ENCODE measurements around the gene GHR. TPM values are rescaled to one million over a fixed set of nuclear protein-coding genes. Genes with fewer than 3 reads are reported as not detected.
"Not testable (repeated sequence)": the region's sequence is repeated elsewhere in the genome, so short reads cannot be mapped to it uniquely, and the experiment has no call there.

The GHR gene
- total RNA-seq, 4 donors from 2014 or later, result 1.8 to 12.4 (median 3.7) TPM

DNA sequence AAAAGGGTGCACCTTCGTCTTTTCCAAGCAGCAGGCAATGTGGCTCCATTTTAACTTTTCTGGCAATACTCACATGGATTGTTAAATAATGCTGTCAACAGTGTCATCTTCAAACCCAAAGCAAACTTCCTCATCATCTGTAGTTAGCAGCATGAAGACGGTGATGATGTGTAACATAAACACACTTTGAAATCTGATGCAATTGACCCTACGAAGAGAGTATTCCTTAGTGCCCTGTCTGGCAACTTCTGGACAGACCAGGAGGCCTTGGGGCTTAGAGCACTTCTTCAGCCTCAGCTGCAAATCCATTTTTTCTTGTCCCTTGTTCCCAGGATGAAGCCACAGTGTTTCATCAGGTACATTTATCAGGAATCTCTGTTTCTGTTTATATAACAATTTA, 149.1 kb downstream of the GHR start:
- no peak overlapping the region for H3K4me3 ChIP-seq
- no peaks in the 10 kb centered on the region for H3K9me3 ChIP-seq
- no peak for DNase-seq
- H3K27me3 ChIP-seq, result no peaks in the 10 kb centered on the region
- H3K4me1 ChIP-seq, result no peaks in the 10 kb centered on the region
- no peaks in the 10 kb centered on the region for H3K36me3 ChIP-seq
- H3K27ac ChIP-seq, result no peak overlapping the region
- TF ChIP-seq, protein P1, sequence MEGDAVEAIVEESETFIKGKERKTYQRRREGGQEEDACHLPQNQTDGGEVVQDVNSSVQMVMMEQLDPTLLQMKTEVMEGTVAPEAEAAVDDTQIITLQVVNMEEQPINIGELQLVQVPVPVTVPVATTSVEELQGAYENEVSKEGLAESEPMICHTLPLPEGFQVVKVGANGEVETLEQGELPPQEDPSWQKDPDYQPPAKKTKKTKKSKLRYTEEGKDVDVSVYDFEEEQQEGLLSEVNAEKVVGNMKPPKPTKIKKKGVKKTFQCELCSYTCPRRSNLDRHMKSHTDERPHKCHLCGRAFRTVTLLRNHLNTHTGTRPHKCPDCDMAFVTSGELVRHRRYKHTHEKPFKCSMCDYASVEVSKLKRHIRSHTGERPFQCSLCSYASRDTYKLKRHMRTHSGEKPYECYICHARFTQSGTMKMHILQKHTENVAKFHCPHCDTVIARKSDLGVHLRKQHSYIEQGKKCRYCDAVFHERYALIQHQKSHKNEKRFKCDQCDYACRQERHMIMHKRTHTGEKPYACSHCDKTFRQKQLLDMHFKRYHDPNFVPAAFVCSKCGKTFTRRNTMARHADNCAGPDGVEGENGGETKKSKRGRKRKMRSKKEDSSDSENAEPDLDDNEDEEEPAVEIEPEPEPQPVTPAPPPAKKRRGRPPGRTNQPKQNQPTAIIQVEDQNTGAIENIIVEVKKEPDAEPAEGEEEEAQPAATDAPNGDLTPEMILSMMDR (IDR thresholded peaks at IDR 0.05), result no peak
- TF ChIP-seq POLR2A (IDR thresholded peaks at IDR 0.05), result no peak

DNA sequence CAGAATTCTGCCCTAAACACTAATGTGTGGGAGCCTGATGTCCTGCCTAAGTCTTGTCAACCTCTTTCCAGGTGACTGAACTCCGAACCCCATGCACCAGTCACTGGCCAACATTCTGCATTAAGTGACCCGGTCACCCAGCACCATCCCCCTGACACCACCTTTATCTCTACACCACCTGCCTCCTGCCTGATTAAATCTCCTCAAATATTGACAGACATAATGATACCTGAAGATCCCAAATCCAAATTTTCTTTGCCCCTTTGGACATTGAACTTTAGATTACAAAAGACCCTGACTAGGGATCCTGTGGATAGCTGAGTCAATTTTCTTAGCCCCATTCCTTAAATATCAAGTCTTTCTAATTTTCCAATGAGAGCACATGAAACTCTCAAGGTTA, 150.1 kb downstream of the GHR start:
- H3K27me3 ChIP-seq, result no peaks in the 10 kb centered on the region
- no peak for DNase-seq
- no peaks in the 10 kb centered on the region for H3K36me3 ChIP-seq
- no peaks in the 10 kb centered on the region for H3K4me1 ChIP-seq
- no peaks in the 10 kb centered on the region for H3K9me3 ChIP-seq
- TF ChIP-seq, protein P1 (IDR thresholded peaks at IDR 0.05), result no peak
- no peak for TF ChIP-seq POLR2A (IDR thresholded peaks at IDR 0.05)
- H3K27ac ChIP-seq, result no peak overlapping the region
- no peak overlapping the region for H3K4me3 ChIP-seq

DNA sequence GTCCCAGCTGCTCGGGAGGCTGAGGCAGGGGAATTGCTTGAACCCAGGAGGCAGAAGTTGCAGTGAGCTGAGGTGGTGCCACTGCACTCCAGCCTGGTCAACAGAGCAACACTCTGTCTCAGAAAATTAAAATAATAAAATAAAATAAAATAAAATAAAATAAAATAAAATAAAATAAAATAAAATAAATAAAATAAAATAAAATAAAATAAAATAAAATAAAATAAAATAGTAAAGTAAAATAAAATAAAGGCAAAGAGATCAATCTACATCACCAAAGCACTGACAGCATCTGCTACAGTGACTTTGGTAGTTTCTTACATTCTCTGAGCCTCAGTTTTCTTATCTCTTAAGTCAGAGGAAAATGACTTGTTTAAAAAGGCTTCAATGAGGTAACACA, 152.7 kb downstream of the GHR start:
- H3K27me3 ChIP-seq, H3K4me3 ChIP-seq, H3K9me3 ChIP-seq, H3K4me1 ChIP-seq, H3K36me3 ChIP-seq, H3K27ac ChIP-seq, DNase-seq: not testable (repeated sequence)

DNA sequence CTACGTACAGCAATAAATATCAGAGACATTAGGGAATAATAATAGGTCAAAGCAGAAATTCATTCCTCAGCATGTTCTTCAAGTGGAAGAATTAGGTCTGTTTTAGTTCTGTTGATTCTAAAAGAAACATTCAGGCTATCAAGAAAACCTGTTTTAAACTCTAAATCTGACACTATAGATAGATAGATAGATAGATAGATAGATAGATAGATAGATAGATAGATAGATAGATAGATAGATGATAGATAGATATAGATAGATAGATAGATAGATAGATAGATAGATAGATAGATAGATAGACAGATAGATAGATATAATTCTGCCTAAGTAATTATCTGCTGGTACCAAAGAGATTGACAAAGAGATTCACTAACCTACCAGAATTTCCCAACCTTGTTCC, 155.7 kb downstream of the GHR start:
- not testable (repeated sequence) for H3K4me3 ChIP-seq, H3K4me1 ChIP-seq, H3K9me3 ChIP-seq, H3K36me3 ChIP-seq, DNase-seq, H3K27ac ChIP-seq, H3K27me3 ChIP-seq

DNA sequence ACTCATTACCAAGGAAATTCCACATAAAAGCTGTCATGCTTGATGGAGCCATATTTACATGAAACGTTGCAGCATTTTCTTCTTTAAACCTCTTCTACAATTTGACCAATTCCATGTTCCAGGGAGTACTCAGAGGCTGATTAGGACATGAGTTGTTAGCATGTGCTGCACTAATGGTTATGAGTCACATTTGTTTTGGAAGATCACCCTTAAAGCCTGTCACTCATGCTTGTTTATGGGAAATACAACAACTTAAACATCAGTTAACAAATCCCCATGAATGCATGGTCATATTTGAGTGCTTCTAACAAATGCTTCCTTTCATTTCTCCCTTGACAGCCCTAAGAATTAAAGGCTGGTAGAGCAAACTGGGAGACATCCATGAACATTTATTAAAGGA, 156.1 kb downstream of the GHR start:
- Histone ChIP-seq H3K9me3 (no peaks in the 10 kb centered on the region), H3K4me1 (no peaks in the 10 kb centered on the region), H3K27me3 (no peaks in the 10 kb centered on the region), H3K36me3 (no peaks in the 10 kb centered on the region), H3K27ac (no peak overlapping the region), H3K4me3 (no peak overlapping the region)
- DNase-seq, result no peak
- no peak for TF ChIP-seq POLR2A (IDR thresholded peaks at IDR 0.05)
- TF ChIP-seq, protein P1 (IDR thresholded peaks at IDR 0.05), result no peak

DNA sequence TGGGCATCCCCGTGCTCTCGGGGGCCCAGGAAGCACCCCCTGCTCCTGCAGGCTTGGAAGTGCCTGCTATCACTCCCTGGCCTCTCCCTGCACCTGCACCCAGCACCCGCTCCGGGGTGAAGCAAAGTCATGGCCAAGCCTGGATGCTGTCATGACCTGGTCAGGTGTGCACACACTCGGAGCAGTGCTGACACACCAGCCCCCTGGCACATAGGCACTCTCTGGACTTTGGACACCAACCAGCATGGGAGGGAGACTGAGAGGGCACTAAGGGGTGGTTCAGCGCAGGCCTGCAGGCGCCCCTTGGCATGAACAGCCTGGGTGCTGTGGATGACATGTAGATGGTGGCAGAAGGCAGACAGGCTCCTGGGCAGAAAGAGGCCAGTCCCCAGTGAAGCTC, 158.6 kb downstream of the GHR start:
- no peaks in the 10 kb centered on the region for H3K9me3 ChIP-seq
- no peaks in the 10 kb centered on the region for H3K27me3 ChIP-seq
- TF ChIP-seq POLR2A (IDR thresholded peaks at IDR 0.05), result no peak
- TF ChIP-seq, protein P1 (IDR thresholded peaks at IDR 0.05), result no peak
- peaks cover 0 to 4% (median 0%) of the 10 kb centered on the region in 4 donors for H3K4me1 ChIP-seq
- no peak for DNase-seq
- H3K27ac ChIP-seq, result no peak overlapping the region
- no peaks in the 10 kb centered on the region for H3K36me3 ChIP-seq
- H3K4me3 ChIP-seq, result no peak overlapping the region

DNA sequence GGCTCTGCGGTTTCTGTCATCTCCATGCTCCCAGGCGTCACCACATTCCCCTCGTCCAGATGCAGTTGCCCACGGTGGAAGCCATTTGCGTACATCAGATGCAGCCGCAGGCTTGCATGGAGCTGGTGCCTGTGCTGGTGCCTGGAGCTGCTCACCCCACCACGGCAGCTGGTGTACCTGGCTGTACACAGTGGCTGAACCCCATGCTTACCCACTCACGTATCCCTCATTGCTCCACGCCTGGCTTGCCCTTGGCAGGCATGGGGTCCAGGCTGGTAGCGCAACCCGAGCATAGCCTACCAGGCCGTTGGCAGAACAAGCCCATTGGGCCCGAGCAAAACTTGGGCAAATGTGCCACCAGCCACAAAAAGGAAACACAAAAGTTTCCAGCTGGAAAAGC, 159.5 kb downstream of the GHR start:
- DNase-seq, result no peak
- Histone ChIP-seq H3K27ac (no peak overlapping the region), H3K36me3 (no peaks in the 10 kb centered on the region), H3K4me1 (peaks cover 0 to 4% (median 0%) of the 10 kb centered on the region in 4 donors), H3K27me3 (no peaks in the 10 kb centered on the region), H3K4me3 (no peak overlapping the region), H3K9me3 (no peaks in the 10 kb centered on the region)
- TF ChIP-seq, protein P1 (IDR thresholded peaks at IDR 0.05), result no peak
- TF ChIP-seq POLR2A (IDR thresholded peaks at IDR 0.05), result no peak
